PC-3 (cell line): ENCODE data around the gene LHFPL3. TPM values are rescaled to one million over a fixed set of nuclear protein-coding genes. Genes with fewer than 3 reads are reported as not detected.
"Not testable (repeated sequence)": the region's sequence is repeated elsewhere in the genome, so short reads cannot be mapped to it uniquely, and the experiment has no call there.

ENCODE experiments used
- ATAC-seq: fragments of 200-7000 bp; cut with Tn5 transposase; 2 replicates; pipeline ENCODE4 v1.9.1; 2020; ENCODE audit warnings: mild to moderate bottlenecking, moderate library complexity
- BruUV-seq: library from RNA; stranded (reverse); fragments of 400-500 nt; replicated peaks from 2 replicates; lab custom pipeline; 2021; lab: Mats Ljungman, UMichigan
- CTCF ChIA-PET: fragments of 300-600 bp; sonication (Branson Sonifier 250); formaldehyde crosslinking; loops from one replicate; lab custom pipeline; 2022; ENCODE audit warnings: antibody characterized with exemption; lab: Charles Lee
- POLR2A ChIA-PET: fragments of 300-600 bp; sonication (Branson Sonifier 250); formaldehyde crosslinking; loops from one replicate; lab custom pipeline; 2022; ENCODE audit warnings: antibody characterized with exemption; ENCODE audit not compliant: unreplicated experiment; lab: Charles Lee
- DNase-seq: peaks from one replicate; pipeline ENCODE4 v3.0.0-alpha.2; 2015
- H2AFZ ChIP-seq: fragments of 300-600 bp; sonication (generic); 2 replicates; pipeline ENCODE4 v1.6.0; 2016; ENCODE audit warnings: antibody characterized with exemption, low read length
- H3F3A ChIP-seq: fragments of 300-600 bp; sonication (generic); one replicate; pipeline ENCODE4 v1.6.0; 2017; ENCODE audit warnings: antibody characterized with exemption, low read length, control low read depth, mild to moderate bottlenecking; ENCODE audit not compliant: unreplicated experiment
- H3K27ac ChIP-seq: fragments of 300-600 bp; sonication (generic); 2 replicates; pipeline ENCODE4 v1.5.1; 2016; ENCODE audit warnings: mild to moderate bottlenecking, low read length
- H3K27me3 ChIP-seq: fragments of 300-600 bp; sonication (generic); 2 replicates; pipeline ENCODE4 v1.6.1; 2016; ENCODE audit warnings: low read length, mixed read lengths
- H3K36me3 ChIP-seq: fragments of 300-600 bp; sonication (generic); 2 replicates; pipeline ENCODE4 v1.6.1; 2016; ENCODE audit warnings: low read depth, mixed run types, low read length, mixed read lengths
- H3K4me1 ChIP-seq: fragments of 300-600 bp; sonication (generic); 2 replicates; pipeline ENCODE4 v1.5.1; 2016; ENCODE audit warnings: low read length; ENCODE audit not compliant: insufficient read depth
- H3K4me2 ChIP-seq: fragments of 300-600 bp; sonication (generic); 2 replicates; pipeline ENCODE4 v1.6.0; 2016; ENCODE audit warnings: low read length
- H3K4me3 ChIP-seq: fragments of 300-600 bp; sonication (generic); 2 replicates; pipeline ENCODE4 v1.5.1; 2016; ENCODE audit warnings: mild to moderate bottlenecking, low read length, mixed read lengths
- H3K79me2 ChIP-seq: fragments of 300-600 bp; sonication (generic); 2 replicates; pipeline ENCODE4 v1.6.1; 2017; ENCODE audit warnings: low read length, mixed read lengths
- H3K9ac ChIP-seq: fragments of 300-600 bp; sonication (generic); 2 replicates; pipeline ENCODE4 v1.6.0; 2016; ENCODE audit warnings: mild to moderate bottlenecking, low read length
- H3K9me2 ChIP-seq: fragments of 300-600 bp; sonication (generic); replicated peaks from 2 replicates; pipeline ENCODE4 v1.6.1; 2016; ENCODE audit warnings: mixed run types, low read length, mixed read lengths
- H3K9me3 ChIP-seq: fragments of 300-600 bp; sonication (generic); 2 replicates; pipeline ENCODE4 v1.6.1; 2016; ENCODE audit warnings: low read length, mixed read lengths
- H4K20me1 ChIP-seq: fragments of 300-600 bp; sonication (generic); 2 replicates; pipeline ENCODE4 v1.6.1; 2016; ENCODE audit warnings: low read length, mixed read lengths
- EZH2 ChIP-seq: fragments of 300-600 bp; sonication (generic); IDR thresholded peaks from one replicate; pipeline ENCODE4 v1.6.1; 2017; ENCODE audit warnings: antibody characterized with exemption, mild to moderate bottlenecking, low read length; ENCODE audit not compliant: unreplicated experiment
- EZH2phosphoT487 ChIP-seq: fragments of 300-600 bp; sonication (generic); IDR thresholded peaks from 2 replicates; pipeline ENCODE4 v1.6.1; 2018; ENCODE audit warnings: mild to moderate bottlenecking, antibody characterized with exemption, low read length, borderline replicate concordance
- intact Hi-C: fragments of 100-400 bp; cut with micrococcal nuclease; formaldehyde crosslinking; loops from 2 replicates; pipeline ENCODE4 v1.9.0; 2023
- total RNA-seq: library from RNA; depleted of rRNA; stranded (reverse); fragments of >200 nt; gene quantifications from 2 replicates; pipeline ENCODE4 v1.2.3, GENCODE V29; 2014
- TF ChIP-seq, protein P1 (sequence below): fragments of 300-600 bp; sonication (generic); conservative IDR thresholded peaks from 2 replicates; pipeline ENCODE4 v1.5.1; 2017; ENCODE audit warnings: antibody characterized with exemption, low read depth, mild to moderate bottlenecking, low read length

Gene LHFPL3
- total RNA-seq, 1 experiment from 2014 or later = not detected

DNA sequence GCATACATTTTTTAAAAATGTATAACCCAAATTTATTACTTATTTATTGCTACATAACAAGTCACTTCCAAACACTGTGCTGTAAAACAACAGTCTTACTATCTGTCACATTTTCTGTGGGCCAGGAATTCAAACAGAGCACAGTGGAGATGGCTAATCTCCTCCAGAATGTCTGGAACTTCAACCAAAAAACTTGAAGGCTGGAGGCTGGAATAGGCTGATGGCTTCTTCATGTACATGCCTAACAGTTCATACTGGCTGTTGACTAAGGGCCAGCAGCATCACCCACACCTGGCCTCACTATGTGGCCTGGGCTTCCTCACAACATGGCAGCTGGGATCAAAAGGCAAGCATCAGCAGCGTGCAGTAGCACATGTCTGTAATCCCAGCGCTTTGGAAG lies 593.2 kb downstream of the LHFPL3 start:
- TF ChIP-seq, protein P1, sequence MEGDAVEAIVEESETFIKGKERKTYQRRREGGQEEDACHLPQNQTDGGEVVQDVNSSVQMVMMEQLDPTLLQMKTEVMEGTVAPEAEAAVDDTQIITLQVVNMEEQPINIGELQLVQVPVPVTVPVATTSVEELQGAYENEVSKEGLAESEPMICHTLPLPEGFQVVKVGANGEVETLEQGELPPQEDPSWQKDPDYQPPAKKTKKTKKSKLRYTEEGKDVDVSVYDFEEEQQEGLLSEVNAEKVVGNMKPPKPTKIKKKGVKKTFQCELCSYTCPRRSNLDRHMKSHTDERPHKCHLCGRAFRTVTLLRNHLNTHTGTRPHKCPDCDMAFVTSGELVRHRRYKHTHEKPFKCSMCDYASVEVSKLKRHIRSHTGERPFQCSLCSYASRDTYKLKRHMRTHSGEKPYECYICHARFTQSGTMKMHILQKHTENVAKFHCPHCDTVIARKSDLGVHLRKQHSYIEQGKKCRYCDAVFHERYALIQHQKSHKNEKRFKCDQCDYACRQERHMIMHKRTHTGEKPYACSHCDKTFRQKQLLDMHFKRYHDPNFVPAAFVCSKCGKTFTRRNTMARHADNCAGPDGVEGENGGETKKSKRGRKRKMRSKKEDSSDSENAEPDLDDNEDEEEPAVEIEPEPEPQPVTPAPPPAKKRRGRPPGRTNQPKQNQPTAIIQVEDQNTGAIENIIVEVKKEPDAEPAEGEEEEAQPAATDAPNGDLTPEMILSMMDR = no peak
- TF ChIP-seq EZH2 = no peak
- TF ChIP-seq EZH2phosphoT487 = no peak
- DNase-seq (no peak), ATAC-seq (no peak)
- Histone ChIP-seq H3K27me3 (no peaks in the 10 kb centered on the region), H3K9me2 (no peaks in the 10 kb centered on the region), H3K4me3 (no peak overlapping the region), H3K4me2 (no peak overlapping the region), H3K9me3 (no peaks in the 10 kb centered on the region), H3F3A (no peaks in the 10 kb centered on the region), H3K9ac (no peak overlapping the region), H2AFZ (no peak overlapping the region), H3K79me2 (no peaks in the 10 kb centered on the region), H3K27ac (no peak overlapping the region), H3K4me1 (no peaks in the 10 kb centered on the region), H3K36me3 (no peaks in the 10 kb centered on the region), H4K20me1 (no peaks in the 10 kb centered on the region)
- POLR2A ChIA-PET = no interaction called here
- CTCF ChIA-PET = no interaction called here
- intact Hi-C loops = loop anchor here (5.0 kb wide), 2 partner anchors 116 to 416 kb away; no protein-coding TSS in a partner anchor
- BruUV-seq = no TSS peak

DNA sequence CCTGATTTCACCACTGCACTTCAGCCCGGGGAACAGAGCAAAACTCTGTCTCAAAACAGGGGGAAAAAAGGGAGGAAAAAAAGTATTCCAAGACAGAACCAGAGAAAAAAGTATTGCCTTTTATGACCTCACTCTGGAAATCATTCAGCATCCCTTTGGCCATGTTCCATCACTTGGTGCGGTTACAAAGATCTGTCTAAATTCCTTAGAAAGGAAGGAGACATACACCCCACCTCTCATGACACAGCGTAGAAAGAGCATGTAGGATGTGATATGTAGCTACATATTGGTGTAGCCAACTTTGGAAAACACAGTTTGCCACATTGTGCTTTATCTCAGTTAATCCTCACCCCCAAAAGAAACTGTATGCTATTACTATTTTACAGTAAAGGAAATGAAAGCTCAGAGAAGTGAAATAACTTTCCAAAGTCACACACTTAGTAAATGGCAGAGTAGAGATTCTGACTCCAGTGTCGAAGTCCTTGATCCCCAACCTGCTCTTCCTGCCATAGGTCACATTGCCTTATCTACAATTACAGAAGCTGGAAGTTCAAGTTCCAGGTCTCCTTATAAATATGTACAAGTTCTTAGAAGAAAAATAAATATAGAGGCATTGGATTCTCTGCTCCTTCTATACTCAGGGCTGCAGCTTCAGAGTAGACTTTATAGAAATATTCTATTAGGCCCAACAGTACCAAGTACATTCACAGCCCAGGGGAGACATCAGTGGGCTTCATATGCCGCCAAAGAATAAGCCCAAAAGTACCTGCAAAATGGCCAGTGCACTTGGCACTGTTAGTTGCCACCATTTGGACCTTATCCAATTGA lies 594.0 kb downstream of the LHFPL3 start:
- H3K27me3 ChIP-seq = no peaks in the 10 kb centered on the region
- intact Hi-C loops = loop anchor here (1.0 to 5.0 kb wide), 6 partner anchors 59 to 566 kb away; no protein-coding TSS in a partner anchor
- H3K79me2 ChIP-seq = no peaks in the 10 kb centered on the region
- no peak overlapping the region for H3K4me2 ChIP-seq
- no peaks in the 10 kb centered on the region for H3K9me2 ChIP-seq
- no peak overlapping the region for H3K27ac ChIP-seq
- CTCF ChIA-PET = no interaction called here
- H3K4me3 ChIP-seq = no peak overlapping the region
- no peak for TF ChIP-seq EZH2
- TF ChIP-seq, protein P1 = no peak
- TF ChIP-seq EZH2phosphoT487 = no peak
- H3K9ac ChIP-seq = no peak overlapping the region
- POLR2A ChIA-PET = no interaction called here
- H3K4me1 ChIP-seq = no peaks in the 10 kb centered on the region
- H4K20me1 ChIP-seq = no peaks in the 10 kb centered on the region
- DNase-seq = no peak
- no TSS peak for BruUV-seq
- H3F3A ChIP-seq = no peaks in the 10 kb centered on the region
- no peaks in the 10 kb centered on the region for H3K36me3 ChIP-seq
- no peaks in the 10 kb centered on the region for H3K9me3 ChIP-seq
- peak; percentile 9; the same call in 1 of the 2 replicates for ATAC-seq
- H2AFZ ChIP-seq = peak overlapping the region; percentile 78; the same call in 1 of the 2 replicates

GRCh38 chr7:104923010-104923421 lies 594.6 kb downstream of the LHFPL3 start:
- Histone ChIP-seq H3F3A (no peaks in the 10 kb centered on the region), H3K79me2 (no peaks in the 10 kb centered on the region), H4K20me1 (no peaks in the 10 kb centered on the region), H3K9me2 (no peaks in the 10 kb centered on the region), H3K36me3 (no peaks in the 10 kb centered on the region), H3K4me3 (no peak overlapping the region), H3K4me2 (no peak overlapping the region), H3K9me3 (no peaks in the 10 kb centered on the region), H3K4me1 (no peaks in the 10 kb centered on the region), H3K27ac (no peak overlapping the region), H2AFZ (peak overlapping the region; percentile 78), H3K9ac (peak overlapping the region; percentile 13; the same call in 1 of the 2 replicates), H3K27me3 (no peaks in the 10 kb centered on the region)
- ChIA-PET CTCF (no interaction called here), POLR2A (no interaction called here)
- no peak for TF ChIP-seq EZH2phosphoT487
- no peak for TF ChIP-seq EZH2
- TF ChIP-seq, protein P1 = peak; percentile 89
- intact Hi-C loops = loop anchor here (1.0 to 5.0 kb wide), 6 partner anchors 58 to 565 kb away; no protein-coding TSS in a partner anchor
- DNase-seq = peak; percentile 86
- peak; percentile 96 for ATAC-seq
- BruUV-seq = no TSS peak

DNA sequence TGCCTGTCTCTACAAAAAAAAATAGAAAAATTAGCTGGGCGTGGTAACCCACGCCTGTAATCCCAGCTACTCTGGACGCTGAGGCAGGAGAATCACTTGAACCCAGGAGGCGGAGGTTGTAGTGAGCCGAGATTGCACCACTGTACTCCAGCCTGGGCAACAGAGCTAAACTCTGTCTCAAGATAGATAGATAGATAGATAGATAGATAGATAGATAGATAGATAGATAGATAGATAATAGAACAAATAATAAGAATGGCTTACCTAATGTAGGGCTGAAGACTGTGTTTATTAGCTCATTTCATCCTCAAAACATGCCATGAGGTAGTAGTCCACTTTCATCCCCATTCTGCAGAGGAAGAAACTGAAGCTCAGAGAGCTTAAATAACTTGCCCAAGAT lies 597.8 kb downstream of the LHFPL3 start:
- H3K9me2 ChIP-seq, DNase-seq, H3K27ac ChIP-seq, H4K20me1 ChIP-seq, H3K79me2 ChIP-seq, H3F3A ChIP-seq, H3K9me3 ChIP-seq, H2AFZ ChIP-seq, H3K4me1 ChIP-seq, H3K9ac ChIP-seq, ATAC-seq, intact Hi-C loops, POLR2A ChIA-PET, H3K4me3 ChIP-seq, H3K36me3 ChIP-seq, H3K4me2 ChIP-seq, H3K27me3 ChIP-seq, BruUV-seq, CTCF ChIA-PET: not testable (repeated sequence)
